Measurements from ENCODE around the gene MCTP2. TPM values are rescaled to one million over a fixed set of nuclear protein-coding genes. Genes with fewer than 3 reads are reported as not detected.
"Not testable (repeated sequence)": the region's sequence is repeated elsewhere in the genome, so short reads cannot be mapped to it uniquely, and the experiment has no call there.

Gene MCTP2
- total RNA-seq, 5 donors from 2014 or later (not counting 1 experiment from before 2014, with no cell fraction given), result 16.0 to 31.3 (median 22.4) TPM

DNA sequence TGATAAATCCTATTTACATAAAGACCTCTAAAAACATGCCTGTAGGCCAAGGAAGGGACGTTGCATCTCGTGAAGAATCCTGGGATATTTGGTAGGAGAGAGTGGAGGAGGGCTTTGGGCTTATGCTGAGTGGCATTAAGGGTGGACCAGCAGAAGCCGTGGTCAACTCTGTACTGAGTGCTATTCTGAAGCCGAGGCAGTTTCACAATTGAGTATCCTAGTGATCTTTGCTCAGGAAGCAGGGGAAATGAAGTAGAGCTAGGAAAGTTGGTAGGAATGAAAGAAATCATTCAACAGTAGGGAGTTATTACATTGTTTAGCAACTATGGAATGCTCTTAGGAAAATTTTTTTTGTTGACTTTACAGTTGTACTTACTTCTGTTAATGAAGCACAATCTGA, 24.2 kb downstream of the MCTP2 start:
- Histone ChIP-seq H3K27ac (ENCODE audit: low read length) (no peak overlapping the region), H3K27me3 (replicated peaks in 1 of 2; ENCODE audit: control insufficient read depth in 2 of 2, extremely low read depth in 1 of 2, insufficient read depth in 2 of 2, low read length in 1 of 2) (no peaks in the 10 kb centered on the region), H3K36me3 (ENCODE audit: control insufficient read depth in 2 of 2, extremely low read depth in 1 of 2, insufficient read depth in 1 of 2, low read length in 1 of 2) (no peaks in the 10 kb centered on the region), H3K4me1 (ENCODE audit: control insufficient read depth in 1 of 2, extremely low read depth in 1 of 2, insufficient read depth in 2 of 2, low read length in 2 of 2) (peaks cover 0 to 6% of the 10 kb centered on the region in 2 experiments), H3K4me3 (ENCODE audit: control insufficient read depth in 1 of 2, extremely low read depth in 1 of 2, low read length in 1 of 2) (no peak overlapping the region), H3K9me3 (no peaks in the 10 kb centered on the region)
- ChIA-PET POLR2A (no interaction called here), CTCF (no interaction called here)
- no peak for ATAC-seq (replicated peaks in 1 of 4)
- H3K4me1 Mint-ChIP-seq, result peaks cover 37 to 66% (median 37%) of the 10 kb centered on the region in 3 donors
- no peaks in the 10 kb centered on the region for H3K9me3 Mint-ChIP-seq
- no peak for DNase-seq
- no peaks in the 10 kb centered on the region for H3K27me3 Mint-ChIP-seq
- H3K36me3 Mint-ChIP-seq, result peaks cover 7% of the 10 kb centered on the region
- no peak overlapping the region for H3K27ac Mint-ChIP-seq
- 97% methylated on average over 3 of the region's 4 CpGs for WGBS (ENCODE audit: insufficient coverage)
- no peak overlapping the region for H3K4me3 Mint-ChIP-seq

DNA sequence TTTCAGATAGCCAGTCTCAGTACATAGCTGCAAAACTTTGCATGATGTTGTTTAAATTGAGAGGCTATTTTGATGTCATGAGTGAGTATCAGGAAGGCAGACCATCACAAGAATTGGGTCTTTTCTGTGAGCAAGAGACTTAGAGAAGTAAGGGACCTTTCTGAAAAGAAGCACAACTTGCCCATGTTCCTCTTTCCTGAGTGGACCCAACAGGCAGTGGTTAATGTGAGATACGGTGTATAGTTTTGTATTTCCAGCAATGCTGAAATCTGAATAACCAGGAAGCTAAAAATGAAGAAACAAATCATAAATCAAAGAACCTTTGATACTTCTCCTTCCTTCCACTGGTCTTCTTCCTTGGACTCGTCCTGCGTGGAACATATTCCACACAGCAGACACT, 25.1 kb downstream of the MCTP2 start:
- POLR2A ChIA-PET, result no interaction called here
- H3K27ac Mint-ChIP-seq, result no peak overlapping the region

DNA sequence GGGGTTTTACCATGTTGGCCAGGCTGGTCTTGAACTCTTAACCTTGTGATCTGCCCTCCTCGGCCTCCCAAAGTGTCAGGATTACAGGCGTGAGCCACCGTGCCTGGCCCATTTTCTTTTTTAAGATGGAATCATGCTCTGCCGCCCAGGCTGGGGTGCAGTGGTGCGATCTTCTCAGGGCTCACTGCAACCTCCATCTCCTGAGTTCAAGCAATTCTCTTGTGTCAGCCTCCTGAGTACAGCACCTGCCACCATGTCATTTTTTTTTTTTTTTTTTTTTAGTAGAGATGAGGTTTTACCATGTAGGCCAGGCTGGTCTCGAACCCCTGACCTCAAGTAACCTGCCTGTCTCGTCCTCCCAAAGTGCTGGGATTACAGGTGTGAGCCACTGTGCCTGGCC, 26.4 kb downstream of the MCTP2 start:
- H3K36me3 ChIP-seq (ENCODE audit: control insufficient read depth in 2 of 2, extremely low read depth in 1 of 2, insufficient read depth in 1 of 2, low read length in 1 of 2); H3K9me3 ChIP-seq; H3K4me3 ChIP-seq (ENCODE audit: control insufficient read depth in 1 of 2, extremely low read depth in 1 of 2, low read length in 1 of 2); H3K4me1 ChIP-seq (ENCODE audit: control insufficient read depth in 1 of 2, extremely low read depth in 1 of 2, insufficient read depth in 2 of 2, low read length in 2 of 2); H3K27ac Mint-ChIP-seq; CTCF ChIA-PET; H3K36me3 Mint-ChIP-seq; H3K9me3 Mint-ChIP-seq; DNase-seq; H3K27ac ChIP-seq (ENCODE audit: low read length); H3K4me3 Mint-ChIP-seq; H3K27me3 Mint-ChIP-seq; POLR2A ChIA-PET; H3K27me3 ChIP-seq (replicated peaks in 1 of 2; ENCODE audit: control insufficient read depth in 2 of 2, extremely low read depth in 1 of 2, insufficient read depth in 2 of 2, low read length in 1 of 2); ATAC-seq (replicated peaks in 1 of 4): not testable (repeated sequence)
- peaks cover 31 to 60% (median 31%) of the 10 kb centered on the region in 3 donors for H3K4me1 Mint-ChIP-seq
- 86% methylated on average over 4 of the region's 7 CpGs for WGBS (ENCODE audit: insufficient coverage)

More for the DNA sequence above, 25.1 kb downstream of the MCTP2 start:
- no peaks in the 10 kb centered on the region for H3K9me3 ChIP-seq
- H3K27ac ChIP-seq (ENCODE audit: low read length), result no peak overlapping the region
- CTCF ChIA-PET, result no interaction called here
- Mint-ChIP-seq H3K27me3 (no peaks in the 10 kb centered on the region), H3K4me3 (no peak overlapping the region), H3K36me3 (peaks cover 7% of the 10 kb centered on the region), H3K9me3 (no peaks in the 10 kb centered on the region), H3K4me1 (peaks cover 34 to 68% (median 37%) of the 10 kb centered on the region in 3 donors)
- no peaks in the 10 kb centered on the region for H3K27me3 ChIP-seq (replicated peaks in 1 of 2; ENCODE audit: control insufficient read depth in 2 of 2, extremely low read depth in 1 of 2, insufficient read depth in 2 of 2, low read length in 1 of 2)
- ATAC-seq (replicated peaks in 1 of 4) (no peak), DNase-seq (no peak)
- H3K4me3 ChIP-seq (ENCODE audit: control insufficient read depth in 1 of 2, extremely low read depth in 1 of 2, low read length in 1 of 2), result no peak overlapping the region
- peaks cover 0 to 6% of the 10 kb centered on the region in 2 experiments for H3K4me1 ChIP-seq (ENCODE audit: control insufficient read depth in 1 of 2, extremely low read depth in 1 of 2, insufficient read depth in 2 of 2, low read length in 2 of 2)
- 90% methylated on average over 2 of the region's 3 CpGs for WGBS (ENCODE audit: insufficient coverage)
- no peaks in the 10 kb centered on the region for H3K36me3 ChIP-seq (ENCODE audit: control insufficient read depth in 2 of 2, extremely low read depth in 1 of 2, insufficient read depth in 1 of 2, low read length in 1 of 2)

GRCh38 chr15:94258246-94258645, 26.9 kb downstream of the MCTP2 start:
- peaks cover 0 to under 1% of the 10 kb centered on the region in 2 experiments for H3K4me1 ChIP-seq (ENCODE audit: control insufficient read depth in 1 of 2, extremely low read depth in 1 of 2, insufficient read depth in 2 of 2, low read length in 2 of 2)
- no peak overlapping the region for H3K27ac Mint-ChIP-seq

DNA sequence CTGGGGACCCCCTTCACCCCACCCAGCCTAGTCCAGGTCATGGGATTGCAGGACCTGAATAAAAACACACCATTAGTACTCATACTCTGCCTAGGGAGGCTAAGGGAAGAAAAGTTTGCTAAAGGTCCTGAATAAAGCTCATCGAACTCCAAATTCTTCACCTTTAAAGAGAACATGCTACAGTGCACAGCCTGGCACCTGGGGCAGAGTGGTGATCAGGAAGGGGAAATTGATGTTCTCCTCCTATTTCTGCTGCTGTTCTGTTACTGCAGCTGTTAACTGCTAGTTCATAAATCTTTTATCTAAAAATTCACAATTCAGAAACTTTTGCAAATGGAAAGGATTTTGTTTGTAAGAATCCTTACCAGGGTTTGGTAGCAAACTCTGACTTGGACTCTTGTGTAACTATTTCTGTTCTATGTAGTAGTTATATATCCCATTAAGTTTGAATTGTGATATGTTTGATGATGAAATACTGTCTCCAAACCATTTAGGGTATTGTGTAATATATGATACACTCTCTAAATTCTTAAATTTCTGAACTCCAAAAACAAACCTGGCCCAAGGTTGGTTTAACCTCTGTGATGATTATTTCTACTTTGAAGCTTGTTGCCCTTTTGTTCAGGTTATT, 27.9 kb downstream of the MCTP2 start:
- Mint-ChIP-seq H3K9me3 (no peaks in the 10 kb centered on the region), H3K27me3 (no peaks in the 10 kb centered on the region), H3K27ac (no peak overlapping the region), H3K4me3 (no peak overlapping the region), H3K4me1 (peaks cover 18 to 56% (median 22%) of the 10 kb centered on the region in 3 donors), H3K36me3 (no peaks in the 10 kb centered on the region)
- H3K4me3 ChIP-seq (ENCODE audit: control insufficient read depth in 1 of 2, extremely low read depth in 1 of 2, low read length in 1 of 2), result no peak overlapping the region
- H3K36me3 ChIP-seq (ENCODE audit: control insufficient read depth in 2 of 2, extremely low read depth in 1 of 2, insufficient read depth in 1 of 2, low read length in 1 of 2), result no peaks in the 10 kb centered on the region
- ATAC-seq (replicated peaks in 1 of 4), result no peak
- no peak overlapping the region for H3K27ac ChIP-seq (ENCODE audit: low read length)
- CTCF ChIA-PET, result no interaction called here
- no peak for DNase-seq
- POLR2A ChIA-PET, result no interaction called here
- H3K9me3 ChIP-seq, result no peaks in the 10 kb centered on the region
- H3K27me3 ChIP-seq (replicated peaks in 1 of 2; ENCODE audit: control insufficient read depth in 2 of 2, extremely low read depth in 1 of 2, insufficient read depth in 2 of 2, low read length in 1 of 2), result no peaks in the 10 kb centered on the region
- no peaks in the 10 kb centered on the region for H3K4me1 ChIP-seq (ENCODE audit: control insufficient read depth in 1 of 2, extremely low read depth in 1 of 2, insufficient read depth in 2 of 2, low read length in 2 of 2)
- no CpG with 5 or more reads among the region's 1 CpG for WGBS (ENCODE audit: insufficient coverage)

More at GRCh38 chr15:94258246-94258645, 26.9 kb downstream of the MCTP2 start:
- Histone ChIP-seq H3K27me3 (replicated peaks in 1 of 2; ENCODE audit: control insufficient read depth in 2 of 2, extremely low read depth in 1 of 2, insufficient read depth in 2 of 2, low read length in 1 of 2) (no peaks in the 10 kb centered on the region), H3K36me3 (ENCODE audit: control insufficient read depth in 2 of 2, extremely low read depth in 1 of 2, insufficient read depth in 1 of 2, low read length in 1 of 2) (no peaks in the 10 kb centered on the region), H3K4me3 (ENCODE audit: control insufficient read depth in 1 of 2, extremely low read depth in 1 of 2, low read length in 1 of 2) (no peak overlapping the region), H3K27ac (ENCODE audit: low read length) (no peak overlapping the region), H3K9me3 (no peaks in the 10 kb centered on the region)
- DNase-seq, result no peak
- H3K4me1 Mint-ChIP-seq, result peaks cover 26 to 59% (median 27%) of the 10 kb centered on the region in 3 donors
- ATAC-seq (replicated peaks in 1 of 4), result no peak
- POLR2A ChIA-PET, result no interaction called here
- WGBS (ENCODE audit: insufficient coverage), result no CpG with 5 or more reads among the region's 2 CpGs
- no peaks in the 10 kb centered on the region for H3K9me3 Mint-ChIP-seq
- CTCF ChIA-PET, result no interaction called here
- H3K4me3 Mint-ChIP-seq, result no peak overlapping the region
- H3K36me3 Mint-ChIP-seq, result no peaks in the 10 kb centered on the region
- no peaks in the 10 kb centered on the region for H3K27me3 Mint-ChIP-seq

- no peak overlapping the region for H3K27ac Mint-ChIP-seq
- no peak overlapping the region for H3K27ac ChIP-seq (ENCODE audit: low read length)
- H3K4me3 Mint-ChIP-seq, result no peak overlapping the region
- no peaks in the 10 kb centered on the region for H3K4me1 ChIP-seq (ENCODE audit: control insufficient read depth in 1 of 2, extremely low read depth in 1 of 2, insufficient read depth in 2 of 2, low read length in 2 of 2)
- no peaks in the 10 kb centered on the region for H3K9me3 ChIP-seq
- peaks cover 18 to 52% (median 20%) of the 10 kb centered on the region in 3 donors for H3K4me1 Mint-ChIP-seq
- H3K36me3 Mint-ChIP-seq, result no peaks in the 10 kb centered on the region
- no peaks in the 10 kb centered on the region for H3K27me3 Mint-ChIP-seq
- ChIA-PET POLR2A (no interaction called here), CTCF (no interaction called here)
- no peak for ATAC-seq (replicated peaks in 1 of 4)
- no peaks in the 10 kb centered on the region for H3K36me3 ChIP-seq (ENCODE audit: control insufficient read depth in 2 of 2, extremely low read depth in 1 of 2, insufficient read depth in 1 of 2, low read length in 1 of 2)
- 79% methylated on average over 3 of the region's 3 CpGs for WGBS (ENCODE audit: insufficient coverage)
- H3K4me3 ChIP-seq (ENCODE audit: control insufficient read depth in 1 of 2, extremely low read depth in 1 of 2, low read length in 1 of 2), result no peak overlapping the region
- DNase-seq, result no peak
- H3K9me3 Mint-ChIP-seq, result no peaks in the 10 kb centered on the region
- no peaks in the 10 kb centered on the region for H3K27me3 ChIP-seq (replicated peaks in 1 of 2; ENCODE audit: control insufficient read depth in 2 of 2, extremely low read depth in 1 of 2, insufficient read depth in 2 of 2, low read length in 1 of 2)
These were observed 28.5 kb downstream of the MCTP2 start for GRCh38 chr15:94259863-94260262.
